Esophagus muscularis mucosa (tissue), 4 donors: ENCODE data around the gene SRRM2. TPM values are rescaled to one million over a fixed set of nuclear protein-coding genes. Genes with fewer than 3 reads are reported as not detected.
A peak's percentile ranks its signal among the peaks of the same experiment; 100 is the strongest.

Experiments used
- DNase-seq: peaks from one replicate; pipeline ENCODE4 v3.0.0-alpha.2; 2017; ENCODE audit errors: extremely low spot score
- H3K27ac ChIP-seq, 4 donors: fragments of 200-600 bp; sonication (generic); replicated peaks in 1 of 4; 1 replicate in 3 of 4; 2 replicates in 1 of 4; pipeline ENCODE4 v1.5.1; 2016 to 2019; ENCODE audit warnings: mild to moderate bottlenecking in 1 of 4
- H3K27me3 ChIP-seq, 4 donors: fragments of 200-600 bp; sonication (generic); one replicate each; pipeline versions ENCODE4 v1.5.1 to v1.6.0; 2016 to 2019
- H3K36me3 ChIP-seq, 4 donors: fragments of 200-600 bp; sonication (generic); one replicate each; pipeline ENCODE4 v1.5.1; 2016 to 2019
- H3K4me1 ChIP-seq, 4 donors: fragments of 200-600 bp; sonication (generic); one replicate each; pipeline ENCODE4 v1.5.1; 2016 to 2019
- H3K4me3 ChIP-seq, 4 donors: fragments of 200-600 bp; sonication (generic); 1 replicate in 2 of 4; 2 replicates in 2 of 4; pipeline ENCODE4 v1.5.1; 2016 to 2019; ENCODE audit warnings: mild to moderate bottlenecking in 4 of 4, moderate library complexity in 1 of 4
- H3K9me3 ChIP-seq, 4 donors: fragments of 200-600 bp; sonication (generic); 1 replicate in 3 of 4; 2 replicates in 1 of 4; pipeline ENCODE4 v1.5.1; 2016 to 2019
- EP300 ChIP-seq: sonication (generic); formaldehyde crosslinking; IDR thresholded peaks from one replicate; pipeline ENCODE4 v1.6.1; 2017; ENCODE audit warnings: antibody characterized with exemption
- POLR2A ChIP-seq: fragments of 450-650 bp; IDR thresholded peaks from one replicate; pipeline ENCODE4 v1.6.1; 2017; ENCODE audit warnings: antibody characterized with exemption, moderate library complexity, mild to moderate bottlenecking, low read depth
- POLR2AphosphoS5 ChIP-seq, 2 donors: sonication (generic); formaldehyde crosslinking; IDR thresholded peaks; one replicate each; pipeline ENCODE4 v1.6.1; 2017; ENCODE audit warnings: antibody characterized with exemption in 2 of 2
- WGBS: methylation state at CpG from one replicate; pipeline ENCODE4 v1.1.5; 2018; 5-methylcytosine and 5-hydroxymethylcytosine counted together
- intact Hi-C: fragments of 100-400 bp; cut with DNase I; formaldehyde crosslinking; loops from one replicate; pipeline ENCODE4 v1.15.1; 2023
- total RNA-seq, 4 donors: library from RNA; depleted of rRNA; stranded (reverse); fragments of >200 nt; gene quantifications; one replicate each; pipeline versions ENCODE4 v1.1.0 to v1.2.1, GENCODE V29; 2016
- TF ChIP-seq, protein P1 (sequence below), 3 experiments: fragments of 200-600 bp in 2 of 3; fragments of 450-650 bp in 1 of 3; sonication (generic) in 2 of 3; IDR thresholded peaks; one replicate each; pipeline ENCODE4 v1.5.1; 2017 to 2019; ENCODE audit warnings: antibody characterized with exemption in 3 of 3, mild to moderate bottlenecking in 2 of 3, moderate library complexity in 1 of 3

Gene SRRM2
- total RNA-seq, 4 donors from 2014 or later, result 126 to 325 (median 234) TPM

DNA sequence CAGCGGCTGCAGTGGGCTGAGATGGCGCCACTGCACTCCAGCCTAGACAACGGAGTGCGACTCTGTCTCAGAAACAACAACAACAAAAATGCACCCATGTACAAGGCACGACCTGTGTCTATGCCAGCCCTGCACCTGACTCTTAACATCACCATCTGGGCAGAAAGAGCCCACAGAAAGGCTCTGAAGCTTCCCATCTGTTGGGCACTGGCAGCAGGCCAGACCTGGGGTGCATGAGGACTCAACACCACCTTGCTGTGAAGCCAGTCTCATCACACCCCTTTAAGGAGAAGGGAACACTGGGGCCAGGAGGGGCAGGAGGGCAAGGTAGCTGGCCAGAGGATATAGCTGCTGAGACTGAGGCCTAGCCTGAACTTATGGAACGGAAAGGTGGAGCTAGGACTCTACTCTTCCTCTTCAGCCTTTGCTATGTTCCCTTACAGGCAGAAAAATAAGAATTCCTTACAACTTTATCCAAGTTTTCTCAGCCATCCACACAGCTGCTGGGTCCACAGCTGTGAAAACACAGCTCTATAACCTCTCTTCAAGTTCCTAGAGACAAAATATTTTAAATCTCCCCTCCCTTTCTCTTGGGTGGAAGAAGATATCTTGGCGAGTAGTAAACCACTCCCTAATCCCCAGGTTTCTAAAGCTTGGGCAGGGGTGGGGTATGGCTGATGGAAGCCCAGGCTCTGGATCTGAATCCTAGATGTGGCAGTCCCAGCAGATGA lies 21.9 kb downstream of the SRRM2 start:
- TF ChIP-seq EP300 (no peak), POLR2A (no peak), POLR2AphosphoS5 (IDR thresholded peaks at IDR 0.05) (no peak)
- TF ChIP-seq, protein P1, sequence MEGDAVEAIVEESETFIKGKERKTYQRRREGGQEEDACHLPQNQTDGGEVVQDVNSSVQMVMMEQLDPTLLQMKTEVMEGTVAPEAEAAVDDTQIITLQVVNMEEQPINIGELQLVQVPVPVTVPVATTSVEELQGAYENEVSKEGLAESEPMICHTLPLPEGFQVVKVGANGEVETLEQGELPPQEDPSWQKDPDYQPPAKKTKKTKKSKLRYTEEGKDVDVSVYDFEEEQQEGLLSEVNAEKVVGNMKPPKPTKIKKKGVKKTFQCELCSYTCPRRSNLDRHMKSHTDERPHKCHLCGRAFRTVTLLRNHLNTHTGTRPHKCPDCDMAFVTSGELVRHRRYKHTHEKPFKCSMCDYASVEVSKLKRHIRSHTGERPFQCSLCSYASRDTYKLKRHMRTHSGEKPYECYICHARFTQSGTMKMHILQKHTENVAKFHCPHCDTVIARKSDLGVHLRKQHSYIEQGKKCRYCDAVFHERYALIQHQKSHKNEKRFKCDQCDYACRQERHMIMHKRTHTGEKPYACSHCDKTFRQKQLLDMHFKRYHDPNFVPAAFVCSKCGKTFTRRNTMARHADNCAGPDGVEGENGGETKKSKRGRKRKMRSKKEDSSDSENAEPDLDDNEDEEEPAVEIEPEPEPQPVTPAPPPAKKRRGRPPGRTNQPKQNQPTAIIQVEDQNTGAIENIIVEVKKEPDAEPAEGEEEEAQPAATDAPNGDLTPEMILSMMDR (IDR thresholded peaks at IDR 0.05), result no peak
- DNase-seq, result no peak
- H3K27ac ChIP-seq, result peak overlapping the region in 1 of 4 donors; percentile 7
- peaks cover 29 to 60% (median 57%) of the 10 kb centered on the region in 4 donors for H3K36me3 ChIP-seq
- peaks cover 24 to 67% (median 58%) of the 10 kb centered on the region in 4 donors for H3K4me1 ChIP-seq
- WGBS, result 83% methylated on average over 6 of the region's 7 CpGs
- intact Hi-C loops, result loop anchor here (2.0 to 10.0 kb wide), 2 partner anchors 50 to 150 kb away; no protein-coding TSS in a partner anchor
- H3K9me3 ChIP-seq, result no peaks in the 10 kb centered on the region
- H3K4me3 ChIP-seq, result no peak overlapping the region
- H3K27me3 ChIP-seq, result no peaks in the 10 kb centered on the region

DNA sequence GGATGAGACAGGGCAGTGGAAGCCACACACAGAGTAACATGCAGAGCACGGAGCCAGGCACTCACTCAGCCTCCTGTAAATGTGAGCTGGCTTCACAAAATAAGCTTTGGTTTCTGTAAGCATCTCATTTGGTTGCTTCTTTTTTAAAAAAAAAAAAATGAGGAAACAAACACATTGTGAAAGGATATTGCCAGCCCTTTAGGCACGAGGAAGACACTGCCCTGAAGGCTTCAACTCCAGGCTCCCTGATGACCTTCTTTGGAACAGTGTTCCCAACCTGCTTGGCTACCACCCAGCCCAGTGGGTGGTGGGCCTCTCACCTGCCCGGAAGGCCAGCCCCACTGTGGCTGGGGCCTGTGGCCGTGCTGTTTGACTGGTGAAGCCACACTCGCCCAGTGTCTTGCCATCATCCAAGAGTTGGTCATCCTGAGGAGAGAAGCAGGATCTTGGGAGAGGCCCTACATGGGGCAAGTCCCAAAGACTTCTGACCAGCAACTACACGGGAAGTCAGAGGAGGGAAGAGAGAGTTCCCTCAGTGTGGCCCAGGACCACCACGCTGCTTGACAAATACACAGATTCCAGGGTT lies 22.8 kb downstream of the SRRM2 start:
- TF ChIP-seq EP300 (no peak), POLR2AphosphoS5 (IDR thresholded peaks at IDR 0.05) (no peak), POLR2A (no peak)
- TF ChIP-seq, protein P1 (IDR thresholded peaks at IDR 0.05), result no peak
- Histone ChIP-seq H3K4me3 (no peak overlapping the region), H3K9me3 (no peaks in the 10 kb centered on the region), H3K27me3 (no peaks in the 10 kb centered on the region), H3K27ac (peak overlapping the region in 1 of 4 donors; percentile 16), H3K4me1 (peaks cover 24 to 62% (median 51%) of the 10 kb centered on the region in 4 donors), H3K36me3 (peaks cover 20 to 51% (median 48%) of the 10 kb centered on the region in 4 donors)
- 71% methylated on average over 7 of the region's 7 CpGs for WGBS
- no peak for DNase-seq
- intact Hi-C loops, result loop anchor here (2.0 to 10.0 kb wide), 2 partner anchors 50 to 150 kb away; no protein-coding TSS in a partner anchor

DNA sequence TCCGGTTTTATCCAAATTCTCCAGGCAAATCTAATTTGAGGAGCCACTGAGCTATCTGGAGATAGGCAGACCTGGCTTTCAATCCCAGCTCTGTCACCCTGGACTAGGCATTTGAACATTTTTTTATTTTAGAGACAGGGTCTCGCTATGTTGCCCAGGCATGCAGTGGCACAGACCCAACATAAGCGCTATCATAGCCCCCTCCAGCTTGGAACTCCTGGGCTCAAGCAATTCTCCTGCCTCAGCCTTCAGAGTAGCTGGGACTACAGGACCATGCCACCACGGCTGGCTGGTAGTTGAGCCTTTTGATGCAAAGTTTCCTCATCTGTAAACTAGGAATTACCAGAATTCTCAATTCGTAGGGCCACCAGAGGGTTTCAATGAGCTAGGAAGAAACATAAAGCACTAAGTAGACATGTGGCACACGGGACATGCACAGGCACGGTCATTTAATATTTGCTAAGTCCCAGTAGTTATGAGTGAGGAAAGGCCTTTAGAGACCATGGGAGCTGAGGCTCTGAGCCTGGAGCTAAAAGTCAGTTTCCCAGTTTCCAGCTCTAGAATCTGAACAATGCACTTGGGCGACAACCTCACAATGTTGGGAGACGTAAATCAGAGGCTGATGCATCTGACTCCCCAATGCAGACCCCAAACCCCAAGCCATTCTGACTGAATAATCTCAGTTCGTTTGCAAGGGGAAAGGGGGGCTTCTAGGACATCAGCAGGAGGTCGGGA lies 23.5 kb downstream of the SRRM2 start:
- WGBS, result 32% methylated on average over 11 of the region's 11 CpGs
- H3K27me3 ChIP-seq, result no peaks in the 10 kb centered on the region
- peaks cover 24 to 55% (median 45%) of the 10 kb centered on the region in 4 donors for H3K4me1 ChIP-seq
- intact Hi-C loops, result loop anchor here (2.0 to 10.0 kb wide), 2 partner anchors 51 to 149 kb away; no protein-coding TSS in a partner anchor
- H3K4me3 ChIP-seq, result peak overlapping the region; percentile 84 to 93 (median 88)
- peak overlapping the region; percentile 86 to 100 (median 98) for H3K27ac ChIP-seq
- no peak for DNase-seq
- TF ChIP-seq POLR2A (no peak), EP300 (no peak), POLR2AphosphoS5 (IDR thresholded peaks at IDR 0.05) (no peak)
- TF ChIP-seq, protein P1 (IDR thresholded peaks at IDR 0.05), result no peak
- no peaks in the 10 kb centered on the region for H3K9me3 ChIP-seq
- peaks cover 13 to 44% (median 41%) of the 10 kb centered on the region in 4 donors for H3K36me3 ChIP-seq

DNA sequence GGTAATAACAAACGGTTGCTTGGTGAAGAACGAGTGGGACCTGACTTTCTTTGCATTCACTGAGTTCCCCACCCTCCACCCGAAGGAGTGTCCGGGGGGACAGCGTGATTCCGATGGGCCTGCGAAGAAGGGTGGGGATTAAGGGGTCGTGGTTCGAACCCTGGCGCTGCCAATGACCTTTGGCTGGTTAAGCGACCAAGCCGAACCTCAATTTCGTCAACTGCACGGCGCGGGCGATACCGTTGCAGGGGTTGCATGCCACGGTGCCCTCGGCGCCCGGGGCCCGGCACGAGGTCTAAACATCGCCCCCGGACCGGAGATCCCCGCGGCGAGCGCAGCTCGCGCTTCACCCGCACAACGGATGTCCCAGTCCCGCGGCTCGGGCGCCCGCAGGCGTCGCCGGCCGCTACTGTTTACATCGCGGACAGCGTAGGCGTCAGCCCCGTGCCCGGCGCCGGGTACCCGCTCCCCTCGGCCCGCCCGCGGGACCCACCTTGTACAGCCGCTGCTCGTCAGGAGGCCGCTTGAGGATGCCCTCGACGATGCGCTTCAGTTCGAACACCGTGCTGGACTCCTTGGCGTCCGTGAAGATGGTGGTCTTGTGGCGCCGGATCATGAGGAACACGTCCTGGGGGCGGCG lies 24.2 kb downstream of the SRRM2 start:
- Histone ChIP-seq H3K4me1 (peaks cover 24 to 54% (median 45%) of the 10 kb centered on the region in 4 donors), H3K27me3 (no peaks in the 10 kb centered on the region), H3K27ac (peak overlapping the region; percentile 86 to 100 (median 98)), H3K36me3 (peaks cover 6 to 37% (median 34%) of the 10 kb centered on the region in 4 donors), H3K9me3 (no peaks in the 10 kb centered on the region), H3K4me3 (peak overlapping the region; percentile 84 to 93 (median 88))
- no peak for DNase-seq
- 1% methylated on average over 15 of the region's 72 CpGs for WGBS
- TF ChIP-seq POLR2A (no peak), POLR2AphosphoS5 (IDR thresholded peaks at IDR 0.05) (no peak)
- TF ChIP-seq, protein P1 (IDR thresholded peaks at IDR 0.05), result no peak
- intact Hi-C loops, result loop anchor here (10.0 kb wide), 1 partner anchor 148 kb away; no protein-coding TSS in a partner anchor
